Measurements from ENCODE around the gene SMARCA5.

Gene SMARCA5

GRCh38 chr4:143481361-143481760, 32.1 kb upstream of the SMARCA5 start:
- Histone ChIP-seq H3K27me3 (ENCODE audit: insufficient read depth, poor library complexity, severe bottlenecking) (no peaks in the 10 kb centered on the region), H3K27ac (replicated peaks) (no peak overlapping the region), H3K4me3 (replicated peaks; ENCODE audit: insufficient read depth, low read length) (no peak overlapping the region)
- TF ChIP-seq REST (IDR thresholded peaks at IDR 0.05; ENCODE audit: insufficient replicate concordance, low read depth) (no peak), GABPA (IDR thresholded peaks at IDR 0.05; ENCODE audit: low read depth) (no peak), CTCF (IDR thresholded peaks at IDR 0.05; ENCODE audit: insufficient read depth, low read length) (no peak), POLR2AphosphoS5 (IDR thresholded peaks at IDR 0.05; ENCODE audit: low read depth) (no peak)
- DNase-seq (ENCODE audit: low read depth in 1 of 2, low spot score in 1 of 2): no peak

GRCh38 chr4:143482840-143483239, 30.7 kb upstream of the SMARCA5 start:
- no peak for DNase-seq (ENCODE audit: low read depth in 1 of 2, low spot score in 1 of 2)
- no peak overlapping the region for H3K27ac ChIP-seq (replicated peaks)

GRCh38 chr4:143486314-143486713, 27.2 kb upstream of the SMARCA5 start:
- no peak for DNase-seq (ENCODE audit: low read depth in 1 of 2, low spot score in 1 of 2)
- TF ChIP-seq CTCF (IDR thresholded peaks at IDR 0.05; ENCODE audit: insufficient read depth, low read length) (no peak), GABPA (IDR thresholded peaks at IDR 0.05; ENCODE audit: low read depth) (no peak), SPI1 (IDR thresholded peaks at IDR 0.05; ENCODE audit: borderline replicate concordance, low read depth) (no peak), REST (IDR thresholded peaks at IDR 0.05; ENCODE audit: insufficient replicate concordance, low read depth) (no peak), POLR2AphosphoS5 (IDR thresholded peaks at IDR 0.05; ENCODE audit: low read depth) (no peak)
- Histone ChIP-seq H3K27ac (replicated peaks) (no peak overlapping the region), H3K27me3 (ENCODE audit: insufficient read depth, poor library complexity, severe bottlenecking) (no peaks in the 10 kb centered on the region), H3K4me3 (replicated peaks; ENCODE audit: insufficient read depth, low read length) (no peak overlapping the region)

More at GRCh38 chr4:143482840-143483239, 30.7 kb upstream of the SMARCA5 start:
- TF ChIP-seq GABPA (IDR thresholded peaks at IDR 0.05; ENCODE audit: low read depth) (no peak), POLR2AphosphoS5 (IDR thresholded peaks at IDR 0.05; ENCODE audit: low read depth) (no peak), SPI1 (IDR thresholded peaks at IDR 0.05; ENCODE audit: borderline replicate concordance, low read depth) (no peak), REST (IDR thresholded peaks at IDR 0.05; ENCODE audit: insufficient replicate concordance, low read depth) (no peak), CTCF (IDR thresholded peaks at IDR 0.05; ENCODE audit: insufficient read depth, low read length) (no peak)
- H3K4me3 ChIP-seq (replicated peaks; ENCODE audit: insufficient read depth, low read length): no peak overlapping the region
- H3K27me3 ChIP-seq (ENCODE audit: insufficient read depth, poor library complexity, severe bottlenecking): no peaks in the 10 kb centered on the region

Data from HL-60 (cell line).